Fibroblast of peridontal ligament (primary cell): ENCODE results near the gene MS4A2.
"Not testable (repeated sequence)": the region's sequence is repeated elsewhere in the genome, so short reads cannot be mapped to it uniquely, and the experiment has no call there.

Source experiments
- DNase-seq: peaks from one replicate; pipeline ENCODE4 v3.0.0-alpha.2; 2010; ENCODE audit errors: extremely low read depth

The MS4A2 gene

DNA sequence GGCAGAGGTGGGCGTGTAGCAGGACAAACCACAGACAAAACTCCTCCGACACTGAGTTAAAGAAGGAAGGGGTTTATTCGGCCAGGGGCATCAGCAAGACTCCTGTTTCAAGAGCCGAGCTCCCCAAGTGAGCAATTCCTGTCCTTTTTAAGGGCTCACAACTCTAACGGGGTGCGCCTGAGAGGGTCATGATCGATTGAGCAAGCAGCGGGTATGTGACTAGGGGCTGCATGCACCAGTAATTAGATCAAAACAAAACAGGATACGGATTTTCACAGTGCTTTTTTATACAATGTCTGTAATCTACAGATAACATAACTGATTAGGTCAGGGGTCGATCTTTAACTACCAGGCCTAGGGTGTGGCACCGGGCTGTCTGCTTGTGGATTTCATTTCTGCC lies 12.9 kb downstream of the MS4A2 start:
- DNase-seq = not testable (repeated sequence)

DNA sequence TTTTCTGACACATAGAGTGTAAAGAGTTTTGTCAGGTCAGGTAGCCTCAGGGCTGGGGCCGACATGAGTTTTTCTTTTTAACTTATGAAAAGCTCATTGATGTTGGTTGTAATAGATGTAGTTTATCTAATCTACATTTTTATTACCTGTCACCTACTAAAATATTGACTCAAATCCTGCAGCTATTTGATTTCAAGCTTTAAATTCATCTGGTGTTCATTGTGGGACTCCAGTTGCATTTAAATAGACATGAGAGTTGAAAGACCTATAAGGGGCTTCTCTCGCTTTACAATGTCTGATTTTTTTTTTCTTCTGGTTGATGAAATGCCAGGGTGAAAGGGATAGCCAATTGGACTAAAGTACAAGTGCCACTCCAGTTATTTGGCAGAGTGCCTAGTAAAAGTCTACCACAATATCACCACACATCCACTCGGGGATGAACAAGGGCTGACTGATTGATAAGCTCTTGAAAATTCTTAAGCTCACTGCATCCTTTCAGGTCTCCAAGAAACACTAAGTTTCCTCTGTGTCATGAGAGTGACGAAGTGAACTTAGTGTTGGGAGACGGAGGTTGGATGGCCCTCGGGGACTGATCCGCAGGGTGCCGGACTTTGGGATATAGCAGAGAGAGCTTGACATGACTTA lies 16.1 kb downstream of the MS4A2 start:
- not testable (repeated sequence) for DNase-seq

DNA sequence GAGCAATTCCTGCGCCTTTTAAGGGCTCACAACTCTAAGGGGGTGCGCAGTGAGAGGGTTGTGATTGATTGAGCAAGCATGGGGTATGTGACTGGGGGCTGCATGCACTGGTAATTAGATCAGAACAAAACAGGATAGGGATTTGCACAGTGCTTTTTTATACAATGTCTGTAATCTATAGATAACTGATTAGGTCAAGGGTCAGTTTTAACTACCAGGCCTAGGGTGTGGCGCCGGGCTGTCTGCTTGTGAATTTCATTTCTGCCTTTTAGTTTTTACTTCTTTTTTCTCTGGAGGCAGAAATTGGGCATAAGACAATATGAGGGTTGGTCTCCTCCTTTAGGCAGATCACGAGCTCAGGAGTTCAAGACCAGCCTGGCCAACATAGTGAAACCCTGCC lies 20.2 kb downstream of the MS4A2 start:
- not testable (repeated sequence) for DNase-seq

DNA sequence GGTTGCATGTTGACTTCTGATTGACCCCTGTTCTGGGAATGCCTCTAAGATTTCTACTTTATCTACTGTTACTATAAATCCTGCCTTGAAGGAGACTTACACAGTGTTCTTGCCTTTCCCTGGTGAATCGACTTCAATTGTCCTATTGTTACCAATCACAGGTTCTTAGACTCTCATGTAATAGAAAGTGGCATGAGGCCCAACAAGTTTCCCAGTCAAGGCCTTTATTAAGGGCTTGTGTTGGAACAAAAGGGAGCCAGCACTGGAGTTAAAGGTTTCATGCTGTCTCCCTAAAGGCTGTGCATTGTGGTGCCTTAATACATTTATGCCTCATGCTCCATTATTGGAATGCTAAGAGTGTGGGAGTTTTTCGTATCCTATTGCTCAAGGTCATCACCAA lies 23.3 kb downstream of the MS4A2 start:
- no peak for DNase-seq

DNA sequence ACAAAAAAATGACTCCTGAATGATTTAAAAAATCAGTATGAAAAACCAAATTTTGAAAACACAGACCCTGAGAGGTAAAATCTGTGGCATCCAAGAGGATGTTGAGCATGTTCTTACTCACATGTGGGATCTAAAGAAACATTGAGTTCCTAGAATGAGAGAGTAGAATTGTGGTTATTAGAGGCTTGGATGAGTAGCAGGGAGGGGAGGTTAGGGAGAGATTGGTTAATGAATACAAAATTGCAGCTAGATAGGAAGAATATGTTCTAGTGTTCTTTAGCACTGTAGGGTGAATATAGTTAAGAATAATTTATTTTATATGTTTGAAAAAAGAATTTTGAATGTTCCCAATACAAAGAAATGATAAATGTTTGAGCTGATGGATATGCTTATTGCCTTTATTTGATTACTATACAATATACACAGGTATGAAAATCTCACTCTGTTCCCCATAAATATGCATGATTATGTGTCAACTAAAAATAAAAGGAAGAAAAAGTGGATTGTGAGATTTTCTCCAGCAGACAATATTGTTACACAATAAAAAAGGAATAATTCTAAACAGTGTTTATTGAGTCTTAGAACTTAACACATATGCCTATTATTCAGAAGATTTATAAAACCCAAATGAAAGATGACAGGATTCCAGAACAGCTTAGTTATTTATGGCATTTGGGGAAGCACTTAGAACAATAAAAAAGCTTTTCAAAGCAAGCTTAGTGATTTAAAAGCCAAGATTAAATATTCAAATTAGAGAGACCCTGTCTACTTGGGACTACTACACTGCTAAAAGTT lies 28.7 kb downstream of the MS4A2 start:
- DNase-seq = no peak

DNA sequence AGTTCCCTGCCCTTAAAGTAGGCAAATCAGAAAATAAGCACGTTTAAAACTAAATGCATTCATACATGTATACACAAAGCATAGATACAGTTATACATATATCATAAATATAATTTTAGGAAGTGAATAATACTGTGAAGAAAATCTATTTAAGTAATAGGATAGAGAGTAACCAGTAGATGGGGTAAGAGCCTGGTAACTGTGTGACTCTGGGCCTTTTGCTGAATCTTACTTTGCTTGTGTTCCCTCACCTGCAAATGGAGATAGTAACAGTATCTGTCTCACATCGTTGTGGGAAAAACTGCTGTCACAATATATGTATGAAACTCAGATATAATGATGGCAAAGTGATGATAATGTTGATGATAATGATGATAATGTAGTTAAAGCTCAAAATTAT lies 29.9 kb downstream of the MS4A2 start:
- no peak for DNase-seq

DNA sequence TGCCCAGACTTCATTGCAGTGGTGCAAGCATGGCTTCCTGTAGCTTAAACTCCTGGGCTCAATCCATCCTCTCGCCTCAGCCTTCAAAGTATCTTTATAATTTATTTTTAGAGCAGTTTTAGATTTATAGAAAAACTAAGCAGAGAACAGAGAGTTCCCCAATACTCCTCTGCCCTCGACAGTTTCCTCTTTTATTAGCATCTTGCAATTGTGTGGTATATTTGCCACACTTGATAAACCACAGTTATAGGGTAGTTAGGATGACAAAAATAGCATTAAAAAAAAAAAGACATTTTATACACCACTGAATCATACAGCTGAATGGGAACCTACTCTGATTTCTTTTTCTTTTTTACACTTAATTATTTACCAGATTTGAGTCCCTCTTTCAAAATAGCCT lies 31.2 kb downstream of the MS4A2 start:
- no peak for DNase-seq

DNA sequence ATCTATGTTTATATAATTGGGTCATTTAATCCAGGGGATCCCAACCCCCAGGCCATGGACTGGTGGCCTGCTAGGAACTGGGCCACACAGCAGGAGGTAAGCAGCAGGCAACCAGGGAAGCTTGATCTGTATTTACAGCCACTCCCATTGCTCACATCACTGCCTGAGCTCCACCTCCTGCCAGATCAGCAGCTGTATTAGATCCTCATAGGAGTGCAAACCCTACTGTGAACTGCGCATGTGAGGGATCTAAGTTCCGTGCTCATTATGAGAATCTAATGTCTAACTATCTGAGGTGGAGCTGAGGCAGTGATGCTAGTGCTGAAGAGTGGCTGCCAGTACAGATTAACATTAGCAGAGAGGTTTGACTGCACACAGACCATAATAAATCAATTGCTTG lies 32.8 kb downstream of the MS4A2 start:
- DNase-seq = no peak

DNA sequence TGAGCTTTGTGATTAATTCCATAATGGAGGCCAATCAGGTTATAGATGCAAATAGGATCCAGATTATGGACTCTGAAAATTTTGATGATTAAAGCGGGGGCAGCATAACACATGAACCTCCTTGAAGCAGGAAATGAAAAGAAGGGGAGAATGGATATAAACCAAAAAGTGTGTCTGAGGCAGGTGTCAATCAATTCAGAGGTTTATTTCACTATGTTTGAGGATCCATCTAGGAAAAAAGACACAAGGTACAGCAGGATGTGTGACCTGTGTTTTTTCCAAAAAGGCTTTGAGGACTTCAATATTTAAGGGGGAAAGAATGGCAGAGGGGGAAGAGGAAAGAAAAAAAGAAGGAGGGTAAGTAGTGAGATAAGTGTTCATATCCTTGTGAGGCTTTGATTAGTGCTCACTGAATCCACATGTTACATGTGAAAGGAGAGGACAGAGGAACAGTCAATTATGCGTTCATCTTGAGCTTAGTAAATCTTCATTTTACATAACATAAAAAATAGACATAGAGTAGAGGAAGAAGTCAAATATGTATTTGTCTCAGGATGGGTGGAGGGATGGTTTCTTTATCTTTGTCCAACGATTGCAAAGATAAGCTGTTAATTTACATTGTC lies 34.1 kb downstream of the MS4A2 start:
- DNase-seq = no peak

DNA sequence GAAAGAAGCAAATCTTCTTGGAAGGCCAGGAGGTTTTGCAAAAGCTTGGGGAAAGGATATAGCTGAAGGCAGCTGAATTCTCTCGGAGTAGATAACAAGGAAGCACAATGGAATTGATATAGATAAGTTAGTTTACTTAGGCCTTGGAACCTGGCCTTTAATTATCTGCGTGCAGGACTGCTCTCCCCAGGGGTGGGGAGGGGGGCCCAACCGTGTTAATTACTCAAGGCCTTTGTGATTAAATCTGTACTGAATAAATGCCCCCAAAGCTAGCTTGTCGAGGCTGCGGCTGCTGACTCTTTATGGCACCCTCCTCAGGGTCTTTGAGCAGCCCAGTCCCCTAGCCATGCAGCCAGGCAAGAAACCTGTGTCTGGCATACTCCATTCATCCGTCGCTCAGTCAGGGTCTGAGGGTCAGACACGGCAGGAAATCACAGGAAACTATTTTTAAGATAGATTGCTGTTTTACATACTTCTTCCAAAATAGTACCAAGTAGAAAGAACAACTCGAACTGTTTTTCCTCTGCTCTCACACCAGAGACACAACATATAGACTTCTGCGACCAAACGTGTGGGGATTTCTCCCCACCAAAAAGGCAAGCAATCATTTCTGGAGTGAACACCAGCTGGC lies 36.5 kb downstream of the MS4A2 start:
- no peak for DNase-seq

DNA sequence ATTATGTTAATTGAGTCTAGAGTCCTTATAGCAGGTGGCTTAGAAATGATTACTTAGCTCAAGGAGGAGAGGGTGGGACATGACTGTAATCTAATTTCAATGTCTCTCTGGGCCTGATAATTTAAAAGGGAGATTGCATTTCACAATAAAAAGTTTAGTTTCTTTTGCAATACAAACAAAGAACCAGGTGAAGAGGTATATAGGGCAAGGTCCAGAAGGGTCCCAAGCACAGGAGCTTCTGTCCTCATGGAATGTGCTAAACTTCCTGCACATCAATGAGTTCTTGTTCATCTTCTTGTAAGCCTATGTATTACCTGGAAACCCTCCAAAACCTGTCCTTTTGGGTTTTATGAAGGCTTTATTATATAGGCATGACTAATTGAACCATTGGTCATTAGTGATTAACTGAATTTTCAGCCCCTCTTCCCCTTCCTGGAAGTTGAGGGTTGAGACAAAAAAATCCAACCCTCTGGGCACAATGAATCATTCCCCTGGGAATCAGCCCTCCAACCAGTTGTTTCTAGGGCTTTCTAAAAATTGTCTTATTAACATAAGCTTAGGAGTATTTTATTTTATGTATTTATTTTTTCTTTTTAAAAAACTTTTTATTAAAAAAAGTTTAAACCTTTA lies 37.6 kb downstream of the MS4A2 start:
- no peak for DNase-seq

DNA sequence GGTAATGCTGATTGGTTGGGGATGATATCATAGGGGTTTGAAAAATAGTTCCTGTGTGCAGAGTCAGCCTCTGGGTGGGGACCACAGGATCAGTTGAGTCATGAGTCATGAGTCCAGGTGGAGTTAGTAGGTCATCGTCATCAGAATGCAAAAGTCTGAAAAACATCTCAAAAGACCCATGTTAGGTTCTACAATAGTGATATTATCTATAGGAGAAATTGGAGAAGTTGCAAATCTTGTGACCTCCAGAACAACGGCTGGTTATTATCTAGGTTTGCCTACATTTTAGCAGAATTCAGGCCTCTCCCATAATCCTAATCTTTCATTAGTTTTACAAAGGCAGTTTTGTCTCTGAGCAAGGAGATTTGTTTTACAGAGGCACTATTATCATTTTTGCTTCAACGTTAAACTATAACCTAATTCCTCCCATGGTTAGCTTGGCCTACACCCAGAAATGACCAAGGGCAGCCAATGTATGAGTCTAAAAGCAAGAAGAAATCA lies 38.9 kb downstream of the MS4A2 start:
- DNase-seq = no peak

DNA sequence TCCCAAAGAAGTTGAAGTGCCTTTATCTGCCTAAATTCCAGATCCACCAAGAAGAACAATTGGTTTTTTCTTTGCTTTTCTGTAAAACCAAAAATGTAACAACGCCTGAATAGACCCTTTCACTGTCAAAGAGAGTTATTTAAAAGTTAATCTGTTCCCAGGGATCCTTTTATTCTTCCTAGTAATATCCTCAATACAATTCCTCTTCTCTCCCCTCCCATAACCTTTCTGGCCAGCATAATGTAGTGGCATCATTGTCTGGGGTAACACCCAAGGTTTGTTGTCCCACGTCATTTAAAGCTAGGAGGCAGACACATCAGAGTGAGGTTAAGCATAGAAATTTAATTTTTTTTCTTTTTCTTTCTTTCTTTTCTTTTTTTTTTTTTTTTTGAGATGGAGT lies 39.9 kb downstream of the MS4A2 start:
- no peak for DNase-seq

DNA sequence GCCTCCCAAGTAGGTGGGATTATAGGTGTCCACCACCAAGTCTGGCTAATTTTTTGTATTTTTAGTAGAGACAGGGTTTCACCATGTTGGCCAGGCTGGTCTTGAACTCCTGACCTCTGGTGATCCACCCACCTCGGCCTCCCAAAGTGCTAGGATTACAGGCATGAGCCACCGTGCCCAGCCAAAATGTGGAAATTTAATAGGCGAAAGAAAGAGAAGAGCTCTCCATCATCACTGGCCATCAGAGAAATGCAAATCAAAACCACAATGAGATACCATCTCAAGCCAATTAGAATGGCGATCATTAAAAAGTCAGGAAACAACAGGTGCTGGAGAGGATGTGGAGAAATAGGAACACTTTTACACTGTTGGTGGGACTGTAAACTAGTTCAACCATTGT lies 40.4 kb downstream of the MS4A2 start:
- DNase-seq = not testable (repeated sequence)

DNA sequence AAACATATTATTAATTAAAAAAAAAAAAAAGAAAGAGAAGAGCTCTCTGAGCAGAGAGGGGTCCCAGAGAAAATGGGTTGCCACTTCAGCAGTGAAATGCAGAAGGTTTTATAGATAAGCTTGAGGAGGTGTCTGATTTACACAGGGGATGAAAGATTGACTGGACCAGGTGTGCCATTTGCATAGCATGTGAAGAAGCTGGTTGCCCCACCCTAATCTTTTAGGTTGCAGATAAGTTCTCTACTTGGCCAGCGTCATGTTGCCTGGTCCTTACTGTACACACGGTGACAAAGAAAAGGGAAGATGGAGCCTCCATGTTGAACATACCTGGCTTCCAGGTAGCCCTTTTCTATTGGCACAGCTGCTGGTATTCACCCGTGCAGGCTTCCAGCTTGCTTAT lies 41.4 kb downstream of the MS4A2 start:
- no peak for DNase-seq

DNA sequence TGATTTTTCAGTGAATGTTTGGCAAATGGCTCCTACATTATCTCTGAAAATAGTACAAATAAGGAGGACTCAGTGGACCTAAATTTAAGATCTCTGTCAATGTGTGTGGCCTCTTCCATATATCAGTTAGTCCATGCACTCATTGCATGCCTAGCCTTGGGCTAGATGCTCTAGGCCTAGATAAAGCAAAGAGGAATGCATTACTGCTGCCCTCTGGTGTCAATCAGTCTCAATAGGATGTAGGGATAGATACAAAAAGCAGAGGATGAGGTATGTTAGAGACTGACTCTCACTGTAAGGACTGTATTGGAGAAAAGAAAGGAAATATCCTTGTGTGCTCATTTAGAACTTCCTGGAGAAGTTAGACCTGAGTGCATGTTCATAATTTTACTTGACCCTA lies 42.0 kb downstream of the MS4A2 start:
- DNase-seq = no peak

DNA sequence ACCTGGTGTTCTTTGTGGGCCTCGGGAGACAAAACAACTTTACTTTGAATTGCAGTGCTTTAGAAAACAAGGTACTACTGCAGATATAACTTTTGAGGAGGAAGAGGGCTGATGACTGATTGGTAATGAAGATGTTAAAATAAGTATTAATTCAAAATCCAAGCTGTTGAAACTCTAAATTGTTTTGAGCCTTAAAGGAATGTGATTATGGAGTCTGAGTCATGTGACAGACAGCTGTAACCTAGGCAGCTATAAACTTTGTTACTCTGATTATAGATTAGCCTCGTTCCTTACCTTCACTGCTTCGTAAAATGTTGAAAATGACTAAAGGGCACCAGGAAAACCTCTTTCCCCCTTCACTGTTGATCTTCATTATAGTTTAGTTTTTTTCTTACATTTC lies 43.4 kb downstream of the MS4A2 start:
- DNase-seq = no peak

DNA sequence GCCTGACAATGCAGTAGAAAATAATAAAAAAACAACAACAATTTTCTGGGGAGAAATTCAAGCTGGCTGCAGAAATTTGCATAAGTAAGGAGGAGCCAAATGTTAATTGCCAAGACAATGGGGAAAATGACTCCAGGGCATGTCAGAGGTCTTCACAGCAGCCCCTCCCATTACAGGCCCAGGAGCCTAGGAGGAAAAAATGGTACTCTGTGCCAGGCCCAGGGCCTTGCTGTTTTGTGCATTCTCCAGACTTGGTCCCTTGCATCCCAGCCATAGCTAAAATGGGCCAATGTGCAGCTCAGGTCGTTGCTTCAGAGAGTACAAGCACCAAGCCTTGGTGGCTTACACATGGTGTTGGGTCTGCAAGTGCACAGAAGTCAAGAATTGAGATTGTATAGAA lies 45.5 kb downstream of the MS4A2 start:
- DNase-seq = no peak

DNA sequence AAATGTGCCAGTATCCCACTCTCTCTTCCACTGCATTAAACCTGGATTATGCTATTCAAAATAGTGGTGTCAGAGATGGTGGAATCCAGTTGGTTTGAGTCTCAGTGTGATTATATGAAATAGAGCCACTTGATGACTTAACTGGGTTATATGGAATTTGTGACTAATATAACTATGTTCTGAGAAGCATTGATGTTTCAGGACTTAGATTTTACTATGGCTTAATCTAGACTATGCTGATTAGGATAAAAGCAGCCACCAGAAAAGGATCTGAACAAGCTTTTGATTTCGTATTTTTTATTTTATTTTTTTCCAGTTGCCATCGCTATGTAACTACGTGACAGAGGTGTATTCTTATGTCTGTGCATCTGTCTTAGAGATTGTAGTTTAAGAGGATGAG lies 55.3 kb downstream of the MS4A2 start:
- DNase-seq = no peak

DNA sequence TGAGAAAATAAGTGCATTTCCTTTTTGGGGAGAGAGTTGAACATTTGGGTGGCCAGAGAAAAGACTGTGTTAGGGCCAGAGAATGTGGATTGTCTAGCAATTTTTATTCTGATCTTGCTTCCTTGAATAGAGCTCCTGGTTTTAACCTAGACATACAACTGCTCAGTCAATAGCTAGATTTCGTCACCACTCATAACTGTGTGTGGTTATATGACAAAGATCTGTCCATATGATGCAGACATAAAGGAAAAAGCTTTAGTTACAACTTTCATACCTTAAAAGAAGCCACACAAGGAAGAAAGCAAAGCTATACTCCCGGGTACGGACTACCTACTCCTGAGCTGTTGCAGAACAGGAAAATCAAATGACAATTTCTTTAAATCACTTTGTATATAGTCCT lies 57.2 kb downstream of the MS4A2 start:
- DNase-seq = no peak
